Epidermal melanocyte (primary cell): ENCODE results near the gene ZBTB40.

Source experiments
- DNase-seq: peaks from one replicate; pipeline ENCODE4 v3.0.0; 2011; ENCODE audit warnings: low spot score; ENCODE audit not compliant: insufficient read length

The ZBTB40 gene

GRCh38 chr1:22465671-22466070 is 14.0 kb downstream of the ZBTB40 start:
- no peak for DNase-seq

- no peak for DNase-seq
Measured at GRCh38 chr1:22470227-22470626, 18.6 kb downstream of the ZBTB40 start.

- DNase-seq, result no peak
Measured at GRCh38 chr1:22471078-22471477, 19.4 kb downstream of the ZBTB40 start.

GRCh38 chr1:22471610-22472009 is 20.0 kb downstream of the ZBTB40 start:
- no peak for DNase-seq

GRCh38 chr1:22472596-22472995 is 20.9 kb downstream of the ZBTB40 start:
- peak; percentile 24 for DNase-seq

- DNase-seq, result no peak
Measured at GRCh38 chr1:22473952-22474351, 22.3 kb downstream of the ZBTB40 start.

- no peak for DNase-seq
Measured at GRCh38 chr1:22476566-22476965, 24.9 kb downstream of the ZBTB40 start.

- DNase-seq, result no peak
Measured at GRCh38 chr1:22483121-22483520, 31.5 kb downstream of the ZBTB40 start.

- DNase-seq, result no peak
Measured at GRCh38 chr1:22484706-22485345, 33.2 kb downstream of the ZBTB40 start.

GRCh38 chr1:22485431-22485830 is 33.8 kb downstream of the ZBTB40 start:
- no peak for DNase-seq

- no peak for DNase-seq
Measured at GRCh38 chr1:22487781-22488180, 36.1 kb downstream of the ZBTB40 start.

- no peak for DNase-seq
Measured at GRCh38 chr1:22488319-22488718, 36.7 kb downstream of the ZBTB40 start.

GRCh38 chr1:22489278-22489677 is 37.6 kb downstream of the ZBTB40 start:
- DNase-seq, result no peak

GRCh38 chr1:22489823-22490222 is 38.2 kb downstream of the ZBTB40 start:
- no peak for DNase-seq

GRCh38 chr1:22490309-22490708 is 38.7 kb downstream of the ZBTB40 start:
- no peak for DNase-seq

- DNase-seq, result no peak
Measured at GRCh38 chr1:22491995-22492715, 40.5 kb downstream of the ZBTB40 start.

- DNase-seq, result no peak
Measured at GRCh38 chr1:22494144-22494543, 42.5 kb downstream of the ZBTB40 start.

GRCh38 chr1:22494943-22495579 is 43.4 kb downstream of the ZBTB40 start:
- no peak for DNase-seq

- DNase-seq, result no peak
Measured at GRCh38 chr1:22496536-22497160, 45.0 kb downstream of the ZBTB40 start.

GRCh38 chr1:22498463-22498862 is 46.8 kb downstream of the ZBTB40 start:
- DNase-seq, result no peak

GRCh38 chr1:22500058-22500457 is 48.4 kb downstream of the ZBTB40 start:
- DNase-seq, result no peak

GRCh38 chr1:22500471-22500870 is 48.8 kb downstream of the ZBTB40 start:
- DNase-seq, result peak; percentile 68
